Loucy (cell line): ENCODE data around the gene PDE4A.

Experiments
- EZH2phosphoT487 ChIP-seq: fragments of 200-600 bp; IDR thresholded peaks from 2 replicates; pipeline ENCODE4 v1.6.1; 2018; ENCODE audit warnings: antibody characterized with exemption, mild to moderate bottlenecking, moderate library complexity, borderline replicate concordance
- TF ChIP-seq, protein P1 (sequence below): fragments of 200-600 bp; sonication (generic); conservative IDR thresholded peaks from 2 replicates; pipeline ENCODE4 v1.5.1; 2014; ENCODE audit warnings: mild to moderate bottlenecking, antibody characterized with exemption, low read length

GRCh38 chr19:10427169-10427568 is 6.8 kb downstream of the PDE4A start:
- TF ChIP-seq, protein P1, sequence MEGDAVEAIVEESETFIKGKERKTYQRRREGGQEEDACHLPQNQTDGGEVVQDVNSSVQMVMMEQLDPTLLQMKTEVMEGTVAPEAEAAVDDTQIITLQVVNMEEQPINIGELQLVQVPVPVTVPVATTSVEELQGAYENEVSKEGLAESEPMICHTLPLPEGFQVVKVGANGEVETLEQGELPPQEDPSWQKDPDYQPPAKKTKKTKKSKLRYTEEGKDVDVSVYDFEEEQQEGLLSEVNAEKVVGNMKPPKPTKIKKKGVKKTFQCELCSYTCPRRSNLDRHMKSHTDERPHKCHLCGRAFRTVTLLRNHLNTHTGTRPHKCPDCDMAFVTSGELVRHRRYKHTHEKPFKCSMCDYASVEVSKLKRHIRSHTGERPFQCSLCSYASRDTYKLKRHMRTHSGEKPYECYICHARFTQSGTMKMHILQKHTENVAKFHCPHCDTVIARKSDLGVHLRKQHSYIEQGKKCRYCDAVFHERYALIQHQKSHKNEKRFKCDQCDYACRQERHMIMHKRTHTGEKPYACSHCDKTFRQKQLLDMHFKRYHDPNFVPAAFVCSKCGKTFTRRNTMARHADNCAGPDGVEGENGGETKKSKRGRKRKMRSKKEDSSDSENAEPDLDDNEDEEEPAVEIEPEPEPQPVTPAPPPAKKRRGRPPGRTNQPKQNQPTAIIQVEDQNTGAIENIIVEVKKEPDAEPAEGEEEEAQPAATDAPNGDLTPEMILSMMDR = no peak
- no peak for TF ChIP-seq EZH2phosphoT487
